GM12878 (cell line): ENCODE measurements around the gene INHBC. TPM values are rescaled to one million over a fixed set of nuclear protein-coding genes. Genes with fewer than 3 reads are reported as not detected.

Source experiments
- BCL3 ChIP-seq: IDR thresholded peaks from 2 replicates; pipeline ENCODE4 v1.6.1; 2011; ENCODE audit warnings: borderline replicate concordance, low read depth, mild to moderate bottlenecking, moderate library complexity, low read length; ENCODE audit not compliant: insufficient read depth, poor library complexity, severe bottlenecking
- CUX1 ChIP-seq: IDR thresholded peaks from 2 replicates; pipeline ENCODE4 v1.6.1; 2012; ENCODE audit warnings: improper control_type of control experiment, low read depth, low read length; ENCODE audit not compliant: insufficient replicate concordance
- HCFC1 ChIP-seq: fragments of 150-350 bp; IDR thresholded peaks from 2 replicates; pipeline ENCODE4 v1.6.1; 2014; ENCODE audit warnings: low read length
- PBX3 ChIP-seq: IDR thresholded peaks from 2 replicates; pipeline ENCODE4 v1.6.1; 2011; ENCODE audit warnings: mild to moderate bottlenecking, low read depth, low read length, moderate library complexity; ENCODE audit not compliant: insufficient replicate concordance
- TAF1 ChIP-seq: IDR thresholded peaks from 2 replicates; pipeline ENCODE4 v1.6.1; 2011; ENCODE audit warnings: mild to moderate bottlenecking, low read depth, low read length, borderline replicate concordance
- TCF7 ChIP-seq: IDR thresholded peaks from 2 replicates; pipeline ENCODE4 v1.6.1; 2014; ENCODE audit warnings: antibody characterized with exemption, borderline replicate concordance
- ZNF687 ChIP-seq: fragments of 450-650 bp; IDR thresholded peaks from 2 replicates; pipeline ENCODE4 v1.6.1; 2017; ENCODE audit warnings: mild to moderate bottlenecking, moderate library complexity
- polyA plus RNA-seq, 11 experiments: library from polyadenylated mRNA; depleted of rRNA in 4 of 11; unstranded in 6 of 11; stranded (reverse) in 5 of 11; fragments of >200 nt; fragmentation: Nextera tagmentation in 4 of 11; fragmentation: Illumina TruSeq in 1 of 11; extraction: Ambion mirVana in 4 of 11; extraction: Trizol in 1 of 11; gene quantifications; 1 replicate in 1 of 11; 2 replicates in 10 of 11; pipeline versions ENCODE4 v1.2.1 to v1.2.3, GENCODE V29; 2011 to 2016; ENCODE audit warnings: inconsistent platforms in 2 of 11, missing spikeins in 2 of 11, low read depth in 1 of 11
- total RNA-seq, 4 experiments: library from RNA; depleted of rRNA in 3 of 4; stranded (reverse); fragments of >200 nt in 3 of 4; fragmentation: Illumina TruSeq in 1 of 4; extraction: Trizol in 1 of 4; gene quantifications; 2 replicates each; pipeline versions ENCODE4 v1.2.1 to v1.2.3, GENCODE V29; 2013 to 2021

Gene INHBC
- total and polyA plus RNA-seq, 10 of the 15 experiments (the other 5 are each of a cell fraction or from before 2014, with no cell fraction given) = 0.04 to 0.22 (median 0.13) TPM; not detected in 5

GRCh38 chr12:57388425-57388824, 46.2 kb upstream of the INHBC start (continued):
- no peak for TF ChIP-seq CUX1
- no peak for TF ChIP-seq ZNF687
- TF ChIP-seq BCL3 = no peak
- no peak for TF ChIP-seq TAF1
- TF ChIP-seq HCFC1 = no peak
- TF ChIP-seq PBX3 = no peak
- TF ChIP-seq TCF7 = no peak
